ENCODE data around the gene CNPY1.
"Not testable (repeated sequence)": the region's sequence is repeated elsewhere in the genome, so short reads cannot be mapped to it uniquely, and the experiment has no call there.

Gene CNPY1

DNA sequence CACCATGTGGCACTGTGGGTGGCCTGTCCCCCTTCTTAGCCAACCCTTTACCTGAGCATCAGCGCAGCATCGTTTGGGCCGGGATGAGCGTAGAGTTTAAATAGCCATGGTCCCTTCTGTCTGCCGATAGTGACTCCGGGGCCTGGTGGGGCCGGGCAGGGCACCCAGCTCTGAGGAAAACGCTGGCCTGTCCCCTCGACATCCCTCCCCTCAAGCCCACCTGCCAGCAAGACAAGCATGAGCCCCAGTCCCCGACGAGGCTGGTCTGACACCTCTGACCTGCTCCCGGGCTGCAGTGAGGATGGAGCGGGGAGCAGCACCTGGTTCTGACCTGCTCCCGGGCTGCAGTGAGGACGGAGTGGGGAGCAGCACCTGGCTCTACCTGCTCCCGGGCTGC, 31.1 kb upstream of the CNPY1 start:
- DNase-seq: no peak

- DNase-seq: no peak
Observed at GRCh38 chr7:155576900-155577508, 30.6 kb upstream of the CNPY1 start.

- DNase-seq: no peak
Observed at GRCh38 chr7:155576416-155576815, 30.1 kb upstream of the CNPY1 start.

- DNase-seq: no peak
Observed at GRCh38 chr7:155574556-155575290, 28.4 kb upstream of the CNPY1 start.

DNA sequence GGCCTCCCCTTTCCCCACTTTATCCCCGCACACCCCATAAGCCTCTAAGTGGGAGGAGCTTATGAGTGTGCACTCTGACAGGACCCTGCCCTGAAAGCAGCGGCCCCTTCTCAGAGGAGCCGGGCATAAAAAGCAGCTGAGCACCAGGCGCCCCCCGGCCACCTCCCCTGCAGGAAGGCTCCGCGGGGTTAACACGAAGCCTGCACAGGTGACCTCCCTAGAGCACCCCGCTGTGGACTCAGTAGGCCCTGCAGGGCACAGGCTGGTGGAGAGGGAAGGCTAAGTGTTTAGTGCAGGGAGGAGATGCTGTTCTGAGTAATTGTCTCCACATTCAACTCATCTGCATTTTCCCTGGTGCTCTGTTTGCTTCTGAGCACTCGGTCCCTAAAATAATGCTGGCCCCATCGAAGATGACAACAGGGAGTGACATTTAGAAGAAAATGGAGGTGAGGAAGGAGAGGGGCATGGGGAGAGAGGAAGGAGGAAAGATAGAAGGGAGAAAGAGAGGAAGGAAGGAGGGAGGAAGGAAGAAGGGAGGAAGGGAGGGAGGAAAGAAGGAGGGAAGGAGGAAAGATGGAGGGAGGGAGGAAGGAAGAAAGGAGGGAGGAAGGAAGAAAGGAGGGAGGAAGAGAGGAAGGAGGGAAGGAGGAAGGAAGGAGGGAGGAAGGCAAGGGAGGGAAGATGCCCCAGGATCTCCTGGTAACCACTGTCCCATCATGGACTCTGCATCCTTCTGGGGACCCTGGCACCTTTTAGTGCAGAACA, 25.4 kb upstream of the CNPY1 start:
- no peak for DNase-seq

DNA sequence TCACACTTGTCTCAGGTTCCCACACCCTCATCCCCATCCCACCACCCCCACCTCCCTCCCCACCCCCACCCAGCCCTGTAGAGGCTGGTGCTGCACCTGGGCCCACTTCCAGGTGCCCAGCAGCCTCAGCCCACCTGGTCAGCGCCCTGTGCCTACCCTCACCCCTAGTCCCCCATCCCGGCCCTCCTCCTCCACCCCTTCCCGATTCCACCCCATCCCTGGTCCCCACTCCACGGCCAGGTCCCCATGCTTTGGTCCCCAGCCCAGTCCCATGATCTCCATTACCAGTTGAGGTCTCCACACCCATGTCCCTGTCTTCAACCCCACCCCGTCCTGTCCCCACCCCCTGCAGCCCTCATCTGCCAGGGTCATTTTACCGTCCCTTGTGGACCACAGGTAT, 24.6 kb upstream of the CNPY1 start:
- DNase-seq: no peak

DNA sequence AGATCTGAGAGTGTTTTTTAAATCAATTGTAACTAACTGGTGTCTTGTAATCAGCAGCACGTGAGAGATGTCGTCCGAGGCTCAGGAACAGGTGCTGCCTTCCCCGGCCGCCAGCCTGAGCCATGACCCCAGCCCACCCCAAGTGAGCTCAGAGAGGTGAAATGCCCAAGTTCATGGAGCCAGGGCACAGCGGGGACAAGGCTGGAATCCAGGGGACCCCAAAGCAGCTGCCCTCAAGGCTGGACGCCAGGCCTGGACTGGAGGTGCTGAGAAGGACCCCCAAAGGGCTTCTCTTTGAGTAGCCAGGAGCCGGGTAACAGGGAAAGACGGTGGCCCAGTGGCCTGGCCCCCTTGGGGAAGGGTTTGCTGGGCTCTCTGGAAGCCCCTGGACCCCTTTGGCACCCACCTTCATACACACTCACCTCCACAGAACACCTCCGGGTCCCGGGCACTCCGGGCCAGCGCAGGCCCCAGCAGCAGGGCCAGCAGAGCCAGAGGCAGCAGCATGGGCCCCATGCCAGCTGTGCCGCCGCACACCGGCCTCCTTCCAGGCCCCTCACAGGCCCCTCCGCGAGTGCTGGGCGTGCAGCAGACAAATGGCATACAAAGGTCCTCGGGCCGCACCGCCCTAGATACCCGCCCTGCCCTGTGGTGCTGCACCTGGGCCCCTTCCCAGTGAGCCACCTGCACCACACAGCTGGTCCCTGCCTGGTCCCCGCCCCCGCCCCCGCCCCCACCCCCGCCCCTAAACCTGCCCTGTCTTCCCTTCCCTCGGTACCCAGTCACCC, 24.0 kb upstream of the CNPY1 start:
- no peak for DNase-seq

DNA sequence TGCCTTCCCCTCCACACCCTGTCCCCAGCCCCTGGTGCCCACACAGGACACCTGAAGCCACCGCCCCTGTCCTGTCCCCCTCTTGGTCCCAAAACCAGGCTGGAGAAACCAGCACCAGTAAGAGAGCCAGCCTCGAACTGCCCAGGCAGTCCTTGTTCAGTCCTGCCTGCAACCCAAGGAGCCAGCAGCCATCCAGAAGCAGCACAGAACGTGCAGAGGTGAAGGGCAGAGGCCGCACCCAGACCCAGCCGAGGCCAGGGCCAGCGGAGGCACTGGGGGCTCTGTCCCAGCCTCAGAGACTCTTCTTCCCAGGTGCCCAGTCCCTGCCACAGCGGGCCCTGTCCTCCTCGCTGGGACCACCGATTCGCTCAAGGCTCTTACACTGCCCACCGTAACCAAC, 23.3 kb upstream of the CNPY1 start:
- no peak for DNase-seq

GRCh38 chr7:155568842-155569494, 22.6 kb upstream of the CNPY1 start:
- no peak for DNase-seq

DNA sequence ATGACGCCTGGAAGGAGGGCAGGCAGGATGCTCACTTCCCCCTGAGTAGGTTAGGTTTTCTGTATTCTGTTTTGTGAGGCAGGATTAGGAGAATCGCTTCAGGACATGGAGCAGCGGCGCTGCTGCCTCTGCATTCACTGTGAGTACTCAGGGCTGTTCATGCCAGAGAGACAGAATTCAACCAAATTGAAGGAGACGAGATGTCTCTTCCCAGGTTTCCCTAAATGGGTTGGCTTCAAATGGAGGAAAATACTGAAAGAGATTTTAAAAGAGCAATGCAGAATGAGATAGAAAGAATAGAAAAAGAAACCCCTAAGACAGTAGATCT, 21.9 kb upstream of the CNPY1 start:
- no peak for DNase-seq

GRCh38 chr7:155567646-155568332, 21.4 kb upstream of the CNPY1 start:
- no peak for DNase-seq

DNA sequence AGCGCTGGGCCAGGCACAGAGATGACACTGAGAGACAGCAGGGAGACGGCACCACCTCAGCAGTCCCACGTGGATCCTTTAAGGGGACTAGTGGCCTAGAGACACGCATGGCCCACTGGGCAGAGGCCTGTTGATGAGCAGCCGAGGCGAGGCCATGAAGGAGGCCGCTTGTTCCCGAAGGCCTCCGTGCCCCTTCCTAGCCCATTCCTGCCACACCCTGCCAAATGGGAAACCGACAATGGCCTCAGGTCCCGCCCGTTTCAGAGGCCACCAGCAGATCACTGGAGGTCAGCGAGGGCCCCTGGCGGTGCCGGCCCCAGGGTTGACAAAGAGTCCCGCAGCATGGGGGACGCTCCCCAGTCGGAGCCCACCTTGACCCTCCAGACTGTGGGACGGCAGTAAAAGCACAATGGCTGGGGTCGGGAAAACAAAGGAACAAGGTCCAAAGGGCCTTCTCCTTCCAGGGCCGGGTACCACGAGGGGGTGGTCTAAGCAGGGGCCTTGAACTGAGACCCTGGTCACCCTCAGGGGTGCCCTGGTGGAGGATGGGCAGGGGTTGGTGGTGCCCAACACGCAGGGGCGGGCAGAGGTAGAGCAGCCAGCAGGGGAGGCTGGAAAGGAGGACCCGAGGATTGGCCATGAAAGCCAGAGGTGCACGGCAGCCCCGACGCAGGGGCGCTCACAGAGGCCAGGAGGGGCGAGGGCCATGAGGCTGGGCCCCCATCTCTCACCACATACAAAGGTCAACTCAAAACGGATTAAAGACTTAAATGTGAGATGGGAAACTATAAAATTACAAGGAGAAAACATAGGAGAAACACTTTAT, 19.9 kb upstream of the CNPY1 start:
- DNase-seq: no peak

DNA sequence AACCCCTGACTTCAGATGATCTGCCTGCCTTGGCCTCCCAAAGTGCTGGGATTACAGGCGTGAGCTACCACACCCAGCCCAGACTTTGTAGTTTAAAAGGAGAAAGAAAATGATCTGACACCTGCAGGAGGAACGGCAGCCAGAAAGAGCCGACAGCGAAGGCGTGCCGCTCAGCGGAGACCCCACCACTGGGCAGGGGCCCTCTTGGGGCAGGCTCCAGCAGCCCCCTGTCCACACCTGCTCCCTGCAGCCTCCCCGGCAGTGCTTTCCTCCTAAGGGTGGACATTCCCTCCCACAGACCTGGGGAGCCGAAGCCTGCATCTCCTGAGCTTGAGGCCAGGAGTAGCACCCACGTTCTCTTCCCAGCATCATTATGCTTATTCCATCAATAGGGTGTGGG, 19.2 kb upstream of the CNPY1 start:
- DNase-seq: no peak

GRCh38 chr7:155562976-155563375, 16.6 kb upstream of the CNPY1 start:
- DNase-seq: not testable (repeated sequence)

- DNase-seq: no peak
Observed at GRCh38 chr7:155562106-155562505, 15.7 kb upstream of the CNPY1 start.

DNA sequence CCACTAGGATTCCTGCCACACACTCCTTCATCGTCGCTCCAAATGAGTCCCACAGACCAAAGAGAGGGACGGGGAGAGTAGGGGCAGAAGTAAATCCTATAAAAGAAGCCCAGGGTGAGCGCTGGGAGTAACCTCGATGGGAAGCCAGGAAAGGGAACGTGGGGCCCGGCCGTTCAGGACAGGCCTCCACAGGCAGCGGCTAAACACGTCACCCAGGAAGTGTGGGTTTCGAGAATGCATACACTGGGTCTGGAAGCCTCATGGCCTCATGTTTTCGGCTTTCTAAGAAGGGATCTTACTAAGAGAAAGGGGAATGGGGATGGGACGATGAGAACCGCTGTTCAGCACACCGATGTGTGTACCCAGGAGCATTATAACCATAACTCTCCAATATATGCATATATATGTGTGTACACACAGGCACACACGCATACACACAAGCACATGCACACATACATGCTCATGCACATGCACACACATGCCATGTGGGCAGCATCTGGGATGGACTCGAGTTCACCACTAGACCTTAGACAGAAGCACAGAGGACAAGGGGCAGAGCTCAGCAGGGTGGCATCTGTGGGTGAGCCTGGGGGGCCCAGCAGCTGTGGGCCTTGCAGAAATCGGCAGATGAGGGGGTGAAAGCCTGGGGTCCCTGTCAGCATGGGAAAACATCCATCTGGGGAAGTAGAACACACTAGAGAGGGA, 14.8 kb upstream of the CNPY1 start:
- DNase-seq: no peak

DNA sequence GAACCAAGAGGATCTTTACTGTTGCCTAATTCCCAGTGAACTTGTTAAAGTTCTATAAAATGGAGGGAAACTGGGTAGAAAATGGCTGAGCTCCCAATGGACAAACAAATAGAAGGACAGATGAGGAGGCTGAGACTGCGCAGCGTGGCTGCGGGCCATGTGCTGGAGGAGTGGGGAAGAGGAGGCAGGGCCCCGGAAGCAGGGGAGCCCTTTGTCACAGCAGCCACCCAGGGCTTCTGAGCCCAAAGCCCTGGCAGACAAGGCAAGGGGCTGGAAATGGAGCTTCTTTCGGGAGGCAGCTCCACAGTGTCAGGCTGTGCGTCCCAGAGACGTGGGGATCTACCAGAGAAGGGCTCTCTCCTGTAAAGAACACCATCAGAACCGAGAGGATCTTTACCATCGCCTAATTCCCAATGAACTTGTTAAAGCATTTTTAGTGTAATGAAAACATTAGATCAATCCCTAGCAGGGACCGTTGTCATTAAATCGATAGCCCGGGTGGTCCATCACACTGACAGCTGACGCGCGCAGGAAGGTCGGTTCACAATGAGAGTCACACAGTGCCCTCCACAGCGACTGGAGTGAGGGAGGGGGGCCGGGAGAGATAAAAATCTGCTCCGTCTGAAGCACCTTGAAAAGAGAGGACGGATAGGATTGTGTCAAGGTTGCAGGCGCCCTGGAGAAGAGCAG, 14.0 kb upstream of the CNPY1 start:
- DNase-seq: no peak

- no peak for DNase-seq
Observed at GRCh38 chr7:155559519-155560108, 13.3 kb upstream of the CNPY1 start.

- no peak for DNase-seq
Observed at GRCh38 chr7:155558961-155559360, 12.6 kb upstream of the CNPY1 start.

- DNase-seq: no peak
Observed at GRCh38 chr7:155558351-155558750, 12.0 kb upstream of the CNPY1 start.
